K562 (cell line): ENCODE results near the gene SYT8. TPM values are rescaled to one million over a fixed set of nuclear protein-coding genes. Genes with fewer than 3 reads are reported as not detected.

Source experiments
- ATAC-seq: fragments of 200-7000 bp; cut with Tn5 transposase; 3 replicates; pipeline ENCODE4 v1.9.1; 2020; ENCODE audit warnings: moderate library complexity
- BruUV-seq: library from RNA; stranded (reverse); fragments of 400-500 nt; replicated peaks from 2 replicates; lab custom pipeline; 2021; lab: Mats Ljungman, UMichigan
- CTCF ChIA-PET: fragments of 300-600 bp; formaldehyde crosslinking; extraction: SDS; loops from one replicate; lab custom pipeline; 2021; ENCODE audit warnings: low intra/inter-chr PET ratio; lab: Yijun Ruan, JAX
- POLR2A ChIA-PET: fragments of 300-600, 350-650 bp; sonication (Branson Sonifier 250); formaldehyde crosslinking; extraction: SDS; loops from one replicate; lab custom pipeline; 2021; ENCODE audit warnings: antibody characterized with exemption, inconsistent platforms; lab: Yijun Ruan, JAX
- DNase-seq, 4 experiments: peaks; one replicate each; pipeline versions ENCODE4 v3.0.0 to v3.0.0-alpha.2; 2011 to 2018; ENCODE audit warnings: low spot score in 3 of 4, mixed read lengths in 3 of 4; ENCODE audit errors: extremely low read depth in 1 of 4
- FAIRE-seq: peaks from 2 replicates; lab custom pipeline; 2011; peaks lifted over from hg19 to GRCh38; lab: Jason Lieb, UNC
- H2AFZ ChIP-seq: 2 replicates; pipeline ENCODE4 v1.6.0; 2011; ENCODE audit warnings: low read depth, low read length, control low read depth, inconsistent platforms
- H3K27ac ChIP-seq: fragments of 200-600 bp; 3 replicates; pipeline ENCODE4 v1.8.0; 2011; ENCODE audit warnings: low read depth, mild to moderate bottlenecking, control low read depth, inconsistent platforms, low read length, moderate library complexity, mixed read lengths; ENCODE audit errors: extremely low read depth
- H3K27me3 ChIP-seq, 2 experiments: fragments of 300-600 bp in 1 of 2; 2 replicates in 1 of 2; 3 replicates in 1 of 2; pipeline versions ENCODE4 v1.6.0 to v1.8.0; 2011; ENCODE audit warnings: inconsistent platforms in 2 of 2, low read length in 2 of 2, mild to moderate bottlenecking in 1 of 2, mixed read lengths in 1 of 2, moderate library complexity in 1 of 2; ENCODE audit not compliant: control insufficient read depth in 2 of 2, insufficient read depth in 2 of 2
- H3K36me3 ChIP-seq: fragments of 300-600 bp; 3 replicates; pipeline ENCODE4 v1.8.0; 2011; ENCODE audit warnings: mild to moderate bottlenecking, low read length, inconsistent platforms; ENCODE audit not compliant: control insufficient read depth, insufficient read depth
- H3K4me1 ChIP-seq, 2 experiments: fragments of 200-600 bp in 1 of 2; replicated peaks in 1 of 2; 2 replicates in 1 of 2; 3 replicates in 1 of 2; pipeline versions ENCODE4 v1.5.1 to v1.8.0; 2011; ENCODE audit warnings: inconsistent platforms in 2 of 2, low read length in 2 of 2, mild to moderate bottlenecking in 1 of 2, mixed read lengths in 1 of 2, moderate library complexity in 1 of 2; ENCODE audit not compliant: control insufficient read depth in 2 of 2, insufficient read depth in 2 of 2
- H3K4me2 ChIP-seq: 2 replicates; pipeline ENCODE4 v1.6.1; 2011; ENCODE audit warnings: low read length, control low read depth, inconsistent platforms, mixed read lengths; ENCODE audit not compliant: insufficient read depth
- H3K4me3 ChIP-seq: fragments of 200-600 bp; sonication (generic), shearing (Covaris generic); 2 replicates; pipeline ENCODE4 v1.5.1; 2016; ENCODE audit warnings: control low read depth, inconsistent platforms
- H3K79me2 ChIP-seq: fragments of 200-600 bp; 3 replicates; pipeline ENCODE4 v1.8.0; 2011; ENCODE audit warnings: low read length, inconsistent platforms; ENCODE audit not compliant: control insufficient read depth, insufficient read depth
- H3K9ac ChIP-seq, 2 experiments: 2 replicates each; pipeline versions ENCODE4 v1.6.0 to v1.6.1; 2011; ENCODE audit warnings: low read depth in 2 of 2, low read length in 2 of 2, control low read depth in 1 of 2, inconsistent platforms in 1 of 2, mild to moderate bottlenecking in 1 of 2, mixed read lengths in 1 of 2; ENCODE audit not compliant: insufficient read depth in 1 of 2
- H3K9me1 ChIP-seq: one replicate; pipeline ENCODE4 v1.6.0; 2011; ENCODE audit warnings: inconsistent platforms, mild to moderate bottlenecking, low read length, moderate library complexity; ENCODE audit not compliant: control insufficient read depth, insufficient read depth
- H3K9me3 ChIP-seq: replicated peaks from 2 replicates; pipeline ENCODE4 v1.5.1; 2011; ENCODE audit warnings: low read depth, low read length, inconsistent platforms; ENCODE audit not compliant: control insufficient read depth, insufficient read depth
- H4K20me1 ChIP-seq: replicated peaks from 2 replicates; pipeline ENCODE4 v1.6.1; 2011; ENCODE audit warnings: low read length, inconsistent platforms, mixed read lengths; ENCODE audit not compliant: control insufficient read depth, insufficient read depth
- CHD4 ChIP-seq: fragments of 200-600 bp; sonication (generic); IDR thresholded peaks from 3 replicates; pipeline ENCODE4 v1.6.1; 2012; ENCODE audit warnings: low read depth, mild to moderate bottlenecking, mixed read lengths, low read length, inconsistent platforms; ENCODE audit not compliant: insufficient read depth, insufficient replicate concordance, poor library complexity, severe bottlenecking
- CXXC5 ChIP-seq: fragments of 250-450 bp; sonication (Bioruptor Pico); IDR thresholded peaks from 2 replicates; pipeline ENCODE4 v1.8.0; 2022; ENCODE audit warnings: inconsistent platforms, mild to moderate bottlenecking, moderate library complexity
- GATAD2B ChIP-seq: fragments of 450-650 bp; IDR thresholded peaks from 2 replicates; pipeline ENCODE4 v1.6.1; 2017; ENCODE audit warnings: mild to moderate bottlenecking, borderline replicate concordance
- NUFIP1 ChIP-seq: fragments of 450-650 bp; IDR thresholded peaks from 2 replicates; pipeline ENCODE4 v1.6.1; 2018; ENCODE audit not compliant: partially characterized antibody
- POLR2AphosphoS2 ChIP-seq: IDR thresholded peaks from 2 replicates; pipeline ENCODE4 v1.6.1; 2012; ENCODE audit warnings: low read length, improper control_type of control experiment
- PRDM10 ChIP-seq: fragments of 450-650 bp; IDR thresholded peaks from 2 replicates; pipeline ENCODE4 v1.6.1; 2018; ENCODE audit not compliant: partially characterized antibody
- RBM34 ChIP-seq: fragments of 200-400 bp; formaldehyde crosslinking; IDR thresholded peaks from 2 replicates; pipeline ENCODE4 v1.6.1; 2018; ENCODE audit warnings: low read length, borderline replicate concordance; ENCODE audit not compliant: insufficient read depth
- SMARCE1 ChIP-seq: fragments of 450-650 bp; IDR thresholded peaks from 2 replicates; pipeline ENCODE4 v1.7.1; 2016; ENCODE audit warnings: mild to moderate bottlenecking
- SMC3 ChIP-seq: conservative IDR thresholded peaks from 2 replicates; pipeline ENCODE4 v1.6.1; 2011; ENCODE audit warnings: low read depth, low read length, improper control_type of control experiment; ENCODE audit not compliant: insufficient read depth
- STAT5B ChIP-seq: fragments of 250-450 bp; sonication (Bioruptor Pico); IDR thresholded peaks from 2 replicates; pipeline ENCODE4 v1.8.0; 2021; ENCODE audit warnings: mild to moderate bottlenecking, inconsistent platforms
- XRCC3 ChIP-seq: fragments of 450-650 bp; IDR thresholded peaks from 2 replicates; pipeline ENCODE4 v1.6.1; 2017; ENCODE audit warnings: mild to moderate bottlenecking, moderate library complexity
- XRCC5 ChIP-seq: fragments of 200-400 bp; formaldehyde crosslinking; IDR thresholded peaks from 2 replicates; pipeline ENCODE4 v1.6.1; 2017; ENCODE audit warnings: low read depth, mild to moderate bottlenecking, low read length
- WGBS: fragments of 100-300 bp; shearing (Covaris generic); methylation state at CpG from one replicate; pipeline ENCODE4 v1.1.6; 2016; ENCODE audit warnings: low coverage, mixed read lengths; ENCODE audit not compliant: insufficient coverage; ENCODE audit errors: missing lambda C conversion rate; 5-methylcytosine and 5-hydroxymethylcytosine counted together
- in situ Hi-C: fragments of 300-500 bp; cut with MboI; formaldehyde crosslinking; loops from 4 replicates; pipeline ENCODE4 v1.15.0; 2018; ENCODE audit warnings: inconsistent platforms, mixed read lengths
- intact Hi-C: fragments of 100-400 bp; cut with micrococcal nuclease; formaldehyde crosslinking; loops from 2 replicates; pipeline ENCODE4 v1.14.2; 2022
- polyA plus RNA-seq, 8 experiments: library from polyadenylated mRNA; depleted of rRNA in 4 of 8; stranded (reverse) in 5 of 8; unstranded in 3 of 8; fragments of >200 nt; fragmentation: Nextera tagmentation in 2 of 8; fragmentation: Illumina TruSeq in 1 of 8; extraction: Ambion mirVana in 2 of 8; extraction: Trizol in 1 of 8; gene quantifications; 2 replicates each; pipeline versions ENCODE4 v1.2.1 to v1.2.3, GENCODE V29; 2011 to 2014; ENCODE audit warnings: inconsistent platforms in 1 of 8, missing spikeins in 1 of 8
- total RNA-seq, 7 experiments: library from RNA; depleted of rRNA in 6 of 7; stranded (reverse); fragments of >200 nt in 6 of 7; fragmentation: Illumina TruSeq in 2 of 7; extraction: Trizol in 2 of 7; gene quantifications; 2 replicates each; pipeline versions ENCODE4 v1.2.1 to v1.2.3, GENCODE V29; 2011 to 2021; ENCODE audit warnings: low replicate concordance in 1 of 7
- TF ChIP-seq, protein P1 (sequence below): IDR thresholded peaks from 3 replicates; pipeline ENCODE4 v1.6.1; 2011; ENCODE audit warnings: borderline replicate concordance, mild to moderate bottlenecking; ENCODE audit not compliant: insufficient read length, insufficient read depth
- TF ChIP-seq, protein P2 (sequence below): fragments of 250-450 bp; sonication (Bioruptor Pico); IDR thresholded peaks from 2 replicates; pipeline ENCODE4 v1.5.0; 2020; ENCODE audit warnings: mild to moderate bottlenecking, borderline replicate concordance

The SYT8 gene
- total and polyA plus RNA-seq, 9 of the 15 experiments (the other 6 are each of a cell fraction or from before 2014, with no cell fraction given): not detected

DNA sequence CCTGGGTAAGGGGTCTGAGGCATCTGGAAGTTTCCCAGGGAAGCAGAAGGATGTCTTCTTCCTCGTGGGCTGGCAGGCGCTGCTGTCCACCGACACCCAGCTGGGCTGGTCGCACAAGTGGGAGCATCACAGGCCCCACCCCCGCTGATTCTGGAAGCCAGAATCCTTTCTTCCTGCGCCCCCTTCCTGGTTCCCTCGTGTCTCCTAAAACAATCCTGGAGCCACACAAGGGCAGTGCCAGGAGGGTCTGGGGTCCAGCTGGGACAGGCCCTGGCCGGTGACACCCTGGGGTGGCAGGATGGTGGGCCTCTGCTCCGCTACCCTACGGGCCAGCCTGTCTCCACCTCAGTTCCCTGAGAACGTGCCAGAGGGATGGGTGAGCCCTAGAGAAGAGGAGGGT lies 22.3 kb downstream of the SYT8 start:
- Histone ChIP-seq H3K27me3 (peaks cover 14 to 63% of the 10 kb centered on the region in 2 experiments; a peak in 4 of 5 replicates), H3K79me2 (no peaks in the 10 kb centered on the region), H3K4me3 (no peak overlapping the region), H3K4me1 (peaks cover 0 to 13% of the 10 kb centered on the region in 2 experiments; a peak in 2 of 5 replicates), H3K27ac (no peak overlapping the region), H3K36me3 (no peaks in the 10 kb centered on the region), H4K20me1 (peaks cover 3% of the 10 kb centered on the region), H3K9me1 (no peaks in the 10 kb centered on the region), H3K9me3 (no peaks in the 10 kb centered on the region), H2AFZ (no peak overlapping the region), H3K9ac (no peak overlapping the region), H3K4me2 (no peak overlapping the region)
- DNase-seq: no peak
- no peak for FAIRE-seq
- 0% methylated on average over 10 of the region's 11 CpGs for WGBS
- in situ Hi-C loops (loop anchor here (10.0 kb wide), 1 partner anchor 298 kb away; no protein-coding TSS in a partner anchor), intact Hi-C loops (no loop called here)
- CTCF ChIA-PET: no interaction called here
- TF ChIP-seq SMC3 (no peak), XRCC3 (no peak), PRDM10 (no peak), SMARCE1 (no peak), NUFIP1 (no peak), XRCC5 (no peak), POLR2AphosphoS2 (no peak), CHD4 (no peak), RBM34 (no peak), STAT5B (CRISPR knock-in tag) (no peak), CXXC5 (CRISPR knock-in tag) (no peak), GATAD2B (no peak)
- TF ChIP-seq, protein P1, sequence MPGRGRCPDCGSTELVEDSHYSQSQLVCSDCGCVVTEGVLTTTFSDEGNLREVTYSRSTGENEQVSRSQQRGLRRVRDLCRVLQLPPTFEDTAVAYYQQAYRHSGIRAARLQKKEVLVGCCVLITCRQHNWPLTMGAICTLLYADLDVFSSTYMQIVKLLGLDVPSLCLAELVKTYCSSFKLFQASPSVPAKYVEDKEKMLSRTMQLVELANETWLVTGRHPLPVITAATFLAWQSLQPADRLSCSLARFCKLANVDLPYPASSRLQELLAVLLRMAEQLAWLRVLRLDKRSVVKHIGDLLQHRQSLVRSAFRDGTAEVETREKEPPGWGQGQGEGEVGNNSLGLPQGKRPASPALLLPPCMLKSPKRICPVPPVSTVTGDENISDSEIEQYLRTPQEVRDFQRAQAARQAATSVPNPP: no peak
- TF ChIP-seq, protein P2, sequence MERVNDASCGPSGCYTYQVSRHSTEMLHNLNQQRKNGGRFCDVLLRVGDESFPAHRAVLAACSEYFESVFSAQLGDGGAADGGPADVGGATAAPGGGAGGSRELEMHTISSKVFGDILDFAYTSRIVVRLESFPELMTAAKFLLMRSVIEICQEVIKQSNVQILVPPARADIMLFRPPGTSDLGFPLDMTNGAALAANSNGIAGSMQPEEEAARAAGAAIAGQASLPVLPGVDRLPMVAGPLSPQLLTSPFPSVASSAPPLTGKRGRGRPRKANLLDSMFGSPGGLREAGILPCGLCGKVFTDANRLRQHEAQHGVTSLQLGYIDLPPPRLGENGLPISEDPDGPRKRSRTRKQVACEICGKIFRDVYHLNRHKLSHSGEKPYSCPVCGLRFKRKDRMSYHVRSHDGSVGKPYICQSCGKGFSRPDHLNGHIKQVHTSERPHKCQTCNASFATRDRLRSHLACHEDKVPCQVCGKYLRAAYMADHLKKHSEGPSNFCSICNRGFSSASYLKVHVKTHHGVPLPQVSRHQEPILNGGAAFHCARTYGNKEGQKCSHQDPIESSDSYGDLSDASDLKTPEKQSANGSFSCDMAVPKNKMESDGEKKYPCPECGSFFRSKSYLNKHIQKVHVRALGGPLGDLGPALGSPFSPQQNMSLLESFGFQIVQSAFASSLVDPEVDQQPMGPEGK (CRISPR knock-in tag): no peak
- ATAC-seq: no peak
- no TSS peak for BruUV-seq
- POLR2A ChIA-PET: no interaction called here
